ENCODE data around the gene OR7G2.

OR7G2 gene

GRCh38 chr19:9132422-9132821 lies 25.1 kb upstream of the OR7G2 start:
- no peak overlapping the region for H3K27ac Mint-ChIP-seq
- H3K27me3 Mint-ChIP-seq (ENCODE audit: low read depth), result peaks cover 8% of the 10 kb centered on the region
- H3K9me3 Mint-ChIP-seq, result no peaks in the 10 kb centered on the region
- TF ChIP-seq, protein P1, sequence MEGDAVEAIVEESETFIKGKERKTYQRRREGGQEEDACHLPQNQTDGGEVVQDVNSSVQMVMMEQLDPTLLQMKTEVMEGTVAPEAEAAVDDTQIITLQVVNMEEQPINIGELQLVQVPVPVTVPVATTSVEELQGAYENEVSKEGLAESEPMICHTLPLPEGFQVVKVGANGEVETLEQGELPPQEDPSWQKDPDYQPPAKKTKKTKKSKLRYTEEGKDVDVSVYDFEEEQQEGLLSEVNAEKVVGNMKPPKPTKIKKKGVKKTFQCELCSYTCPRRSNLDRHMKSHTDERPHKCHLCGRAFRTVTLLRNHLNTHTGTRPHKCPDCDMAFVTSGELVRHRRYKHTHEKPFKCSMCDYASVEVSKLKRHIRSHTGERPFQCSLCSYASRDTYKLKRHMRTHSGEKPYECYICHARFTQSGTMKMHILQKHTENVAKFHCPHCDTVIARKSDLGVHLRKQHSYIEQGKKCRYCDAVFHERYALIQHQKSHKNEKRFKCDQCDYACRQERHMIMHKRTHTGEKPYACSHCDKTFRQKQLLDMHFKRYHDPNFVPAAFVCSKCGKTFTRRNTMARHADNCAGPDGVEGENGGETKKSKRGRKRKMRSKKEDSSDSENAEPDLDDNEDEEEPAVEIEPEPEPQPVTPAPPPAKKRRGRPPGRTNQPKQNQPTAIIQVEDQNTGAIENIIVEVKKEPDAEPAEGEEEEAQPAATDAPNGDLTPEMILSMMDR (IDR thresholded peaks at IDR 0.05; ENCODE audit: unreplicated experiment in 3 of 3), result no peak
- no peaks in the 10 kb centered on the region for H3K36me3 Mint-ChIP-seq (ENCODE audit: low read depth)
- H3K4me1 Mint-ChIP-seq, result no peaks in the 10 kb centered on the region
- no peak overlapping the region for H3K4me3 Mint-ChIP-seq

GRCh38 chr19:9130965-9131364 lies 23.7 kb upstream of the OR7G2 start:
- TF ChIP-seq, protein P1 (IDR thresholded peaks at IDR 0.05; ENCODE audit: unreplicated experiment in 3 of 3), result no peak
- H3K36me3 Mint-ChIP-seq (ENCODE audit: low read depth), result no peaks in the 10 kb centered on the region
- no peak overlapping the region for H3K4me3 Mint-ChIP-seq
- H3K4me1 Mint-ChIP-seq, result no peaks in the 10 kb centered on the region
- no peak overlapping the region for H3K27ac Mint-ChIP-seq
- peaks cover 3% of the 10 kb centered on the region for H3K9me3 Mint-ChIP-seq
- peaks cover 18% of the 10 kb centered on the region for H3K27me3 Mint-ChIP-seq (ENCODE audit: low read depth)

GRCh38 chr19:9128171-9128570 lies 20.9 kb upstream of the OR7G2 start:
- no peaks in the 10 kb centered on the region for H3K36me3 Mint-ChIP-seq (ENCODE audit: low read depth)
- no peaks in the 10 kb centered on the region for H3K4me1 Mint-ChIP-seq
- peaks cover 22% of the 10 kb centered on the region for H3K27me3 Mint-ChIP-seq (ENCODE audit: low read depth)
- H3K9me3 Mint-ChIP-seq, result peaks cover 7% of the 10 kb centered on the region
- H3K4me3 Mint-ChIP-seq, result no peak overlapping the region
- H3K27ac Mint-ChIP-seq, result no peak overlapping the region
- TF ChIP-seq, protein P1 (IDR thresholded peaks at IDR 0.05; ENCODE audit: unreplicated experiment in 3 of 3), result no peak

DNA sequence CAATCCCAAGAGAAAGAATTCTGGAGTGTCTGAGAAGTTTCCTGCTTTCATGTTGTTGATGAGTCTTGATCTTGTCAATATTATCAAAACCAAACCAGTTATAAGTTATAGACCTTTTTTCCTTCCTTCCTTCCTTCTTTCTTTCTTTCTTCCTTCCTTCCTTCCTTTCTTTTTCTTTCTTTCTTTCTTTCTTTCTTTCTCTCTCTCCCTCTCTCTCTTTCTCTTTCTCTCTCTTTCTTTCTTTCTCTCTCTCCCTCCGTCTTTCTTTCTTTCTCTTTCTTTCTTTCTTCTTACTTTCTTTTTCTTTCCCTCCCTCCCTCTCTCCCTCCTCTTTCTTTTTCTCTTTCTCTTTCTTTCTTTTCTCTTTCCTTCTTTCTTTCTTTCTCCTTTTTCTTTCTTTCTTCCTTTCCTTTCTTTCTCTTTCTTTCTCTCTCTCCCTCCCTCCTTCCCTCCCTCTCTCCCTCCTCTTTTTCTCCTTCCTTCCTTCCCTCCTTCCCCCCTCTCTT lies 19.7 kb upstream of the OR7G2 start, which contains the start of gene OR7G3:
TSS of gene OR7G3 (minus strand) at position 51 of the 506 bp plus-strand sequence. CDS start at position 51, 0 bp downstream.
- Mint-ChIP-seq H3K9me3 (peaks cover 10% of the 10 kb centered on the region), H3K4me1 (no peaks in the 10 kb centered on the region), H3K4me3 (no peak within 1 kb of the TSS), H3K36me3 (ENCODE audit: low read depth) (no peaks in the 10 kb centered on the region), H3K27me3 (ENCODE audit: low read depth) (peaks cover 15% of the 10 kb centered on the region), H3K27ac (no peak within 1 kb of the TSS)
- TF ChIP-seq, protein P1 (IDR thresholded peaks at IDR 0.05; ENCODE audit: unreplicated experiment in 3 of 3), result no peak

DNA sequence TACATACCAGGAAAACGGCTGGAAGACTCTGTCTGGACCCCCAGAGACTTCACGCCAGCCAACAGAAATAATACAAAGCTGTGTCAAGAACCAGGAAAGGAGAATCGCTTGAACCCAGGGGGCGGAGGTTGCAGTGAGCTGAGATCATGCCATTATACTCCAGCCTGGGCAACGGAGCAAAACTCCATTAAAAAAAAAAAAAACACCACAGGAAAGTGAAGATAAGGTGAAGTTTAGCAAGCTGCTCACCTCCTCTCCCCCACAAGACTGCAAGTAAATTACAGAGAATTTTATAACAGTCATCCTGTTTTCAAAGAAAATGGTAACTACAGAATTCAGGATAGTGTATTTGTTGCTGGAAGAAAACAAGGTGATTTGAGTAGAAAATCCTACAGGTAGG lies 9.3 kb upstream of the OR7G2 start:
- H3K9me3 Mint-ChIP-seq, result peaks cover 3% of the 10 kb centered on the region
- no peak overlapping the region for H3K4me3 Mint-ChIP-seq
- H3K36me3 Mint-ChIP-seq (ENCODE audit: low read depth), result no peaks in the 10 kb centered on the region
- H3K27me3 Mint-ChIP-seq (ENCODE audit: low read depth), result peaks cover 8% of the 10 kb centered on the region
- no peaks in the 10 kb centered on the region for H3K4me1 Mint-ChIP-seq
- H3K27ac Mint-ChIP-seq, result no peak overlapping the region
- TF ChIP-seq, protein P1 (IDR thresholded peaks at IDR 0.05; ENCODE audit: unreplicated experiment in 3 of 3), result no peak

DNA sequence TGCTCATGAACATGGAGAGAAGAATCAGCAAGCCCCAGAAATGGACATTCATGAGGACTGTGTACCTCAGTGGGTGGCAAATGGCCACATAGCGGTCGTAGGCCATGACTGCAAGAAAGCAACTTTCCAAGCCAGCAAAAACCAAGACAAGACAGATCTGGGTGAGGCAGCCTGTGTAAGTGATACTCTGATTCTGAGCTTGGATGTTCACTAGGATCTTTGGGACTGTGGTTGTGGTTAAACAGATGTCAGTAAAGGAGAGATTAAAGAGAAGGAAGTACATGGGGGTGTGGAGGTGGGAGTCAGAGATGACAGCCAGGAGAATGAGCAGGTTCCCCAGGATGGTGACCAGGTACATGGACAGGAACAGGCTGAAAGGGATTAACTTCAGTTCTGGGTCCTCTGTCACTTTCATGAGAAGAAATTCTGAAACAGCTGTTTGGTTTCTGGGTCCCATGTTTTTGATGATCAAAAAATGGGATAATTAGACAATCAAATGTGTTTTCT lies 8.1 kb upstream of the OR7G2 start, which contains the start of gene OR7G1:
TSS of gene OR7G1 (minus strand) at position 457 of the 507 bp plus-strand sequence. CDS start at position 457, 0 bp downstream.
- TF ChIP-seq, protein P1 (IDR thresholded peaks at IDR 0.05; ENCODE audit: unreplicated experiment in 3 of 3), result no peak
- Mint-ChIP-seq H3K36me3 (ENCODE audit: low read depth) (no peaks in the 10 kb centered on the region), H3K4me1 (no peaks in the 10 kb centered on the region), H3K27me3 (ENCODE audit: low read depth) (peaks cover 8% of the 10 kb centered on the region), H3K9me3 (peaks cover 3% of the 10 kb centered on the region), H3K4me3 (no peak within 1 kb of the TSS), H3K27ac (no peak within 1 kb of the TSS)

Data from nephron (organoid).